H1 (cell line): ENCODE results near the gene NUAK1. TPM values are rescaled to one million over a fixed set of nuclear protein-coding genes. Genes with fewer than 3 reads are reported as not detected.

Source experiments
- CTCF ChIA-PET: fragments of 300-600 bp; sonication (Branson Sonifier 250); formaldehyde crosslinking; loops from one replicate; lab custom pipeline; 2021; ENCODE audit not compliant: partially characterized antibody; lab: Charles Lee
- POLR2A ChIA-PET: fragments of 300-600 bp; sonication (Branson Sonifier 250); formaldehyde crosslinking; loops from one replicate; lab custom pipeline; 2021; ENCODE audit warnings: inconsistent platforms; ENCODE audit not compliant: partially characterized antibody; lab: Charles Lee
- DNase-seq, 2 experiments: peaks; one replicate each; pipeline versions ENCODE4 v3.0.0 to v3.0.0-alpha.2; 2010 to 2022; ENCODE audit warnings: low spot score in 2 of 2, low read depth in 1 of 2, mixed read lengths in 1 of 2
- FAIRE-seq: peaks from 2 replicates; lab custom pipeline; 2011; peaks lifted over from hg19 to GRCh38; lab: Jason Lieb, UNC
- H2AFZ ChIP-seq: 2 replicates; pipeline ENCODE4 v1.8.1; 2012; ENCODE audit warnings: low read length, inconsistent platforms
- H2AK5ac ChIP-seq: 2 replicates; pipeline ENCODE4 v1.6.1; 2013; ENCODE audit warnings: low read depth, low read length
- H2BK120ac ChIP-seq: replicated peaks from 2 replicates; pipeline ENCODE3; 2013; ENCODE audit warnings: low read depth, low read length, inconsistent platforms
- H2BK12ac ChIP-seq: 2 replicates; pipeline ENCODE4 v1.6.1; 2013; ENCODE audit warnings: low read depth, low read length
- H2BK15ac ChIP-seq: 2 replicates; pipeline ENCODE4 v1.6.1; 2013; ENCODE audit warnings: low read length
- H2BK20ac ChIP-seq: 2 replicates; pipeline ENCODE4 v1.6.1; 2013; ENCODE audit warnings: low read length
- H2BK5ac ChIP-seq: 2 replicates; pipeline ENCODE4 v1.6.1; 2013; ENCODE audit warnings: low read depth, low read length
- H3K14ac ChIP-seq: 2 replicates; pipeline ENCODE4 v1.6.1; 2013; ENCODE audit warnings: inconsistent platforms; ENCODE audit not compliant: insufficient read length
- H3K18ac ChIP-seq: 2 replicates; pipeline ENCODE4 v1.6.1; 2013; ENCODE audit warnings: low read length; ENCODE audit errors: extremely low read depth
- H3K23ac ChIP-seq: 2 replicates; pipeline ENCODE4 v1.6.1; 2013; ENCODE audit warnings: inconsistent platforms; ENCODE audit not compliant: insufficient read length
- H3K23me2 ChIP-seq: 2 replicates; pipeline ENCODE4 v1.6.1; 2013; ENCODE audit warnings: low read depth, low read length
- H3K27ac ChIP-seq: 2 replicates; pipeline ENCODE4 v1.6.1; 2011; ENCODE audit warnings: low read depth, low read length, inconsistent platforms
- H3K27me3 ChIP-seq, 4 experiments: replicated peaks in 1 of 4; 1 replicate in 1 of 4; 2 replicates in 3 of 4; pipeline versions ENCODE4 v1.6.1 to v1.8.1; 2011 to 2013; ENCODE audit warnings: low read length in 3 of 4, mild to moderate bottlenecking in 3 of 4, inconsistent platforms in 2 of 4, mixed read lengths in 2 of 4, moderate library complexity in 1 of 4; ENCODE audit not compliant: control insufficient read depth in 3 of 4, insufficient read depth in 3 of 4; ENCODE audit errors: extremely low read depth in 1 of 4
- H3K36me3 ChIP-seq, 4 experiments: 2 replicates each; pipeline versions ENCODE4 v1.6.1 to v1.8.1; 2011 to 2013; ENCODE audit warnings: mild to moderate bottlenecking in 4 of 4, low read length in 3 of 4, moderate library complexity in 2 of 4, control low read depth in 1 of 4, inconsistent platforms in 1 of 4; ENCODE audit not compliant: insufficient read depth in 4 of 4, control insufficient read depth in 2 of 4
- H3K4ac ChIP-seq: replicated peaks from 2 replicates; pipeline ENCODE3; 2013; ENCODE audit warnings: low read length, low read depth, mixed read lengths, inconsistent platforms; ENCODE audit not compliant: insufficient read length
- H3K4me1 ChIP-seq, 4 experiments: replicated peaks in 1 of 4; 1 replicate in 1 of 4; 2 replicates in 3 of 4; pipeline versions ENCODE4 v1.6.1 to v1.8.1; 2011 to 2013; ENCODE audit warnings: low read length in 3 of 4, inconsistent platforms in 2 of 4, mixed read lengths in 1 of 4; ENCODE audit not compliant: insufficient read depth in 4 of 4, control insufficient read depth in 3 of 4
- H3K4me2 ChIP-seq, 2 experiments: 2 replicates each; pipeline versions ENCODE4 v1.6.1 to v1.8.1; 2011 to 2013; ENCODE audit warnings: low read depth in 2 of 2, low read length in 2 of 2, control low read depth in 1 of 2, inconsistent platforms in 1 of 2, mild to moderate bottlenecking in 1 of 2; ENCODE audit not compliant: insufficient read depth in 1 of 2
- H3K4me3 ChIP-seq, 4 experiments: fragments of 200-600, 300-600 bp in 1 of 4; sonication (generic), shearing (Covaris generic), sonication (Bioruptor Twin) in 1 of 4; 2 replicates each; pipeline versions ENCODE4 v1.5.1 to v1.8.1; 2011 to 2016; ENCODE audit warnings: low read length in 4 of 4, low read depth in 3 of 4, control low read depth in 2 of 4, inconsistent platforms in 2 of 4, mild to moderate bottlenecking in 2 of 4, mixed read lengths in 1 of 4, moderate library complexity in 1 of 4; ENCODE audit not compliant: insufficient read depth in 2 of 4; ENCODE audit errors: extremely low read depth in 1 of 4
- H3K56ac ChIP-seq: replicated peaks from 2 replicates; pipeline ENCODE3; 2013; ENCODE audit warnings: low read depth, mild to moderate bottlenecking, mixed read lengths, low read length, inconsistent platforms; ENCODE audit not compliant: insufficient read length
- H3K79me1 ChIP-seq: 2 replicates; pipeline ENCODE4 v1.6.1; 2013; ENCODE audit warnings: low read depth, low read length, control low read depth
- H3K79me2 ChIP-seq, 2 experiments: 2 replicates each; pipeline versions ENCODE4 v1.6.1 to v1.8.1; 2012 to 2013; ENCODE audit warnings: low read length in 2 of 2, mild to moderate bottlenecking in 2 of 2, inconsistent platforms in 1 of 2; ENCODE audit not compliant: insufficient read depth in 2 of 2, control insufficient read depth in 1 of 2
- H3K9ac ChIP-seq, 4 experiments: replicated peaks in 1 of 4; 1 replicate in 1 of 4; 2 replicates in 3 of 4; pipeline versions ENCODE4 v1.6.1 to v1.8.1; 2011 to 2013; ENCODE audit warnings: low read depth in 3 of 4, low read length in 3 of 4, control low read depth in 2 of 4, mild to moderate bottlenecking in 2 of 4, moderate library complexity in 2 of 4, inconsistent platforms in 1 of 4; ENCODE audit errors: extremely low read depth in 1 of 4
- H3K9me3 ChIP-seq, 2 experiments: 2 replicates each; pipeline versions ENCODE4 v1.6.1 to v1.8.1; 2012 to 2013; ENCODE audit warnings: mild to moderate bottlenecking in 2 of 2, moderate library complexity in 2 of 2, control low read depth in 1 of 2, inconsistent platforms in 1 of 2, low read depth in 1 of 2, low read length in 1 of 2, mixed read lengths in 1 of 2; ENCODE audit not compliant: insufficient read depth in 2 of 2
- H4K20me1 ChIP-seq, 2 experiments: replicated peaks in 1 of 2; 2 replicates each; pipeline versions ENCODE3 to v1.8.1; 2011 to 2013; ENCODE audit warnings: inconsistent platforms in 2 of 2, low read length in 2 of 2, mild to moderate bottlenecking in 1 of 2; ENCODE audit not compliant: insufficient read depth in 2 of 2, control insufficient read depth in 1 of 2
- H4K5ac ChIP-seq: 2 replicates; pipeline ENCODE4 v1.6.1; 2013; ENCODE audit warnings: low read length, low read depth, mixed read lengths, inconsistent platforms; ENCODE audit not compliant: insufficient read length
- H4K8ac ChIP-seq: 2 replicates; pipeline ENCODE4 v1.8.0; 2013; ENCODE audit warnings: mild to moderate bottlenecking, moderate library complexity, low read length, inconsistent platforms; ENCODE audit not compliant: insufficient read depth; ENCODE audit errors: extremely low read depth
- H4K91ac ChIP-seq: replicated peaks from 2 replicates; pipeline ENCODE3; 2013; ENCODE audit warnings: low read length, mixed read lengths, inconsistent platforms; ENCODE audit not compliant: insufficient read length
- SIN3A ChIP-seq, 2 experiments: IDR thresholded peaks in 1 of 2; conservative IDR thresholded peaks in 1 of 2; 2 replicates each; pipeline ENCODE4 v1.6.1; 2011 to 2012; ENCODE audit warnings: low read length in 2 of 2, improper control_type of control experiment in 1 of 2, low read depth in 1 of 2, mild to moderate bottlenecking in 1 of 2
- TAF7 ChIP-seq: optimal IDR thresholded peaks from 2 replicates; pipeline ENCODE3; 2011; ENCODE audit warnings: low read depth, mild to moderate bottlenecking, inconsistent platforms, low read length, moderate library complexity, borderline replicate concordance
- WGBS, 2 experiments: shearing (Covaris generic) in 1 of 2; methylation state at CpG; one replicate each; pipeline versions ENCODE4 v1.1.6 to v1.1.7; 2013 to 2015; ENCODE audit warnings: low lambda C conversion rate in 2 of 2, mixed read lengths in 2 of 2, inconsistent platforms in 1 of 2, low coverage in 1 of 2, missing lambda C conversion rate in 1 of 2; ENCODE audit not compliant: insufficient replicate concordance in 2 of 2, insufficient coverage in 1 of 2, insufficient read length in 1 of 2; ENCODE audit errors: extremely low coverage in 1 of 2, missing lambda C conversion rate in 1 of 2; 5-methylcytosine and 5-hydroxymethylcytosine counted together
- polyA plus RNA-seq, 7 experiments: library from polyadenylated mRNA; depleted of rRNA in 3 of 7; stranded (reverse) in 5 of 7; unstranded in 2 of 7; fragments of >200 nt in 5 of 7; fragments of 200-250 nt in 2 of 7; gene quantifications; 1 replicate in 5 of 7; 2 replicates in 1 of 7; 4 replicates in 1 of 7; pipeline versions ENCODE4 v1.2.1 to v1.2.3, GENCODE V29; 2011 to 2013; ENCODE audit warnings: missing spikeins in 2 of 7, mixed read lengths in 2 of 7
- total RNA-seq: library from RNA; stranded (reverse); fragmentation: NEBNext Ultra II Directional; extraction: Animal tissue kit (Norgen Biotek cat#: 25700); gene quantifications from 2 replicates; pipeline ENCODE4 v1.2.1, GENCODE V29; 2021

The NUAK1 gene
- total and polyA plus RNA-seq, 2 of the 8 experiments (the other 6 are each of a cell fraction or from before 2014, with no cell fraction given) = 6.7 to 18.2 TPM

GRCh38 chr12:106188256-106188655 is 49.5 kb upstream of the NUAK1 start:
- CTCF ChIA-PET = interaction anchor here (0.9 to 4.2 kb wide), 8 partner anchors 9 to 173 kb away, joined by 3 to 19 read pairs (median 4); no protein-coding TSS in a partner anchor
- no peaks in the 10 kb centered on the region for H4K20me1 ChIP-seq
- FAIRE-seq = no peak
- TF ChIP-seq SIN3A (conservative IDR thresholded peaks at IDR 0.05 in 1 of 2, IDR thresholded peaks at IDR 0.05 in 1 of 2; ENCODE audit: low read depth in 1 of 2, low read length in 2 of 2) = no peak
- no peak for TF ChIP-seq TAF7
- TF ChIP-seq, all 59 proteins: peak for 0
- no peak overlapping the region for H3K23ac ChIP-seq
- no peaks in the 10 kb centered on the region for H3K23me2 ChIP-seq
- 68% methylated on average over 9 of the region's 10 CpGs; no CpG with 5 or more reads in 1 of the 2 experiments for WGBS, 2 experiments
- H3K36me3 ChIP-seq = no peaks in the 10 kb centered on the region
- no peak overlapping the region for H4K91ac ChIP-seq
- H3K9ac ChIP-seq = no peak overlapping the region
- H3K4me3 ChIP-seq = no peak overlapping the region
- peaks cover 0 to 7% (median 2%) of the 10 kb centered on the region in 4 experiments; a peak in 4 of 7 replicates for H3K4me1 ChIP-seq
- DNase-seq = no peak
- no peak overlapping the region for H2AFZ ChIP-seq
- H3K27ac ChIP-seq = no peak overlapping the region
- no peak overlapping the region for H3K18ac ChIP-seq
- no peak overlapping the region; the same call in 1 of the 2 replicates for H2BK12ac ChIP-seq
- no peaks in the 10 kb centered on the region for H3K9me3 ChIP-seq
- H3K14ac ChIP-seq = no peak overlapping the region
- H2AK5ac ChIP-seq = no peak overlapping the region
- POLR2A ChIA-PET = interaction anchor here (1.0 to 1.3 kb wide), 3 partner anchors 18 to 56 kb away, joined by 3 to 6 read pairs (median 3); partner anchors contain the start of gene NUAK1
- H2BK5ac ChIP-seq = no peak overlapping the region; the same call in 1 of the 2 replicates
- no peaks in the 10 kb centered on the region for H3K27me3 ChIP-seq
- no peaks in the 10 kb centered on the region for H3K79me2 ChIP-seq
- H2BK120ac ChIP-seq = no peak overlapping the region
- no peak overlapping the region for H4K5ac ChIP-seq
- H4K8ac ChIP-seq = no peak overlapping the region
- H2BK20ac ChIP-seq = peak overlapping the region; percentile 49; the same call in 1 of the 2 replicates
- no peak overlapping the region for H3K4ac ChIP-seq
- no peak overlapping the region for H3K56ac ChIP-seq
- no peak overlapping the region; a peak in 1 of 4 replicates for H3K4me2 ChIP-seq
- H3K79me1 ChIP-seq = no peaks in the 10 kb centered on the region
- no peak overlapping the region for H2BK15ac ChIP-seq
